ENCODE measurements around the gene NOP16.

Gene NOP16

GRCh38 chr5:176342766-176343458, 45.5 kb downstream of the NOP16 start:
- Histone ChIP-seq H4K20me1 (peaks cover 19% of the 10 kb centered on the region; the same call in 1 of the 2 replicates), H3K27ac (no peak overlapping the region), H3K36me3 (peaks cover 95% of the 10 kb centered on the region), H3K4me1 (no peaks in the 10 kb centered on the region), H3K27me3 (no peaks in the 10 kb centered on the region), H3K4me3 (no peak overlapping the region), H3K9me3 (no peaks in the 10 kb centered on the region), H3K9ac (no peak overlapping the region), H3K4me2 (no peak overlapping the region)
- TF ChIP-seq Cebpa-rat (IDR thresholded peaks at IDR 0.05), result no peak

GRCh38 chr5:176342158-176342483, 46.3 kb downstream of the NOP16 start:
- Histone ChIP-seq H3K36me3 (peaks cover 95% of the 10 kb centered on the region), H3K4me2 (no peak overlapping the region), H4K20me1 (peaks cover 18% of the 10 kb centered on the region; the same call in 1 of the 2 replicates), H3K9me3 (no peaks in the 10 kb centered on the region), H3K4me3 (no peak overlapping the region), H3K9ac (no peak overlapping the region), H3K27ac (no peak overlapping the region), H3K4me1 (no peaks in the 10 kb centered on the region), H3K27me3 (no peaks in the 10 kb centered on the region)
- TF ChIP-seq Cebpa-rat (IDR thresholded peaks at IDR 0.05), result no peak

GRCh38 chr5:176341325-176342157, 46.9 kb downstream of the NOP16 start:
- H3K27me3 ChIP-seq, result no peaks in the 10 kb centered on the region
- peaks cover 95% of the 10 kb centered on the region for H3K36me3 ChIP-seq
- no peak overlapping the region for H3K4me3 ChIP-seq
- TF ChIP-seq Cebpa-rat (IDR thresholded peaks at IDR 0.05), result no peak
- no peak overlapping the region for H3K4me2 ChIP-seq
- H3K4me1 ChIP-seq, result no peaks in the 10 kb centered on the region
- H3K9me3 ChIP-seq, result no peaks in the 10 kb centered on the region
- H3K9ac ChIP-seq, result no peak overlapping the region
- H3K27ac ChIP-seq, result no peak overlapping the region
- H4K20me1 ChIP-seq, result peaks cover 15% of the 10 kb centered on the region; the same call in 1 of the 2 replicates

- H3K4me2 ChIP-seq, result no peak overlapping the region
- TF ChIP-seq Cebpa-rat (IDR thresholded peaks at IDR 0.05), result no peak
- no peaks in the 10 kb centered on the region for H3K4me1 ChIP-seq
- H3K9me3 ChIP-seq, result peaks cover 3% of the 10 kb centered on the region
- peaks cover 94% of the 10 kb centered on the region for H3K36me3 ChIP-seq
- no peak overlapping the region for H3K9ac ChIP-seq
- no peak overlapping the region for H3K27ac ChIP-seq
- no peak overlapping the region for H3K4me3 ChIP-seq
- no peaks in the 10 kb centered on the region for H3K27me3 ChIP-seq
- no peaks in the 10 kb centered on the region for H4K20me1 ChIP-seq
Observed at GRCh38 chr5:176339304-176339703, 49.1 kb downstream of the NOP16 start.

GRCh38 chr5:176337913-176338312, 50.5 kb downstream of the NOP16 start:
- no peak overlapping the region for H3K4me3 ChIP-seq
- H4K20me1 ChIP-seq, result no peaks in the 10 kb centered on the region
- H3K4me2 ChIP-seq, result no peak overlapping the region
- no peaks in the 10 kb centered on the region for H3K4me1 ChIP-seq
- H3K27ac ChIP-seq, result no peak overlapping the region
- TF ChIP-seq Cebpa-rat (IDR thresholded peaks at IDR 0.05), result no peak
- H3K9me3 ChIP-seq, result peaks cover 17% of the 10 kb centered on the region
- H3K9ac ChIP-seq, result no peak overlapping the region
- no peaks in the 10 kb centered on the region for H3K27me3 ChIP-seq
- peaks cover 93% of the 10 kb centered on the region for H3K36me3 ChIP-seq

- no peak for TF ChIP-seq Cebpa-rat (IDR thresholded peaks at IDR 0.05)
- Histone ChIP-seq H3K27me3 (no peaks in the 10 kb centered on the region), H4K20me1 (no peaks in the 10 kb centered on the region), H3K9ac (no peak overlapping the region), H3K4me1 (no peaks in the 10 kb centered on the region), H3K4me2 (no peak overlapping the region), H3K27ac (no peak overlapping the region), H3K9me3 (peaks cover 18% of the 10 kb centered on the region), H3K36me3 (peaks cover 73% of the 10 kb centered on the region), H3K4me3 (no peak overlapping the region)
Observed at GRCh38 chr5:176334031-176334770, 54.2 kb downstream of the NOP16 start.
